Liver (tissue), 9 donors: ENCODE data around the gene POU3F1. TPM values are rescaled to one million over a fixed set of nuclear protein-coding genes. Genes with fewer than 3 reads are reported as not detected.

Source experiments
- DNase-seq: peaks from one replicate; pipeline ENCODE4 v3.0.0-alpha.2; 2017; ENCODE audit warnings: low spot score
- H3K27ac ChIP-seq, 2 donors: one replicate each; pipeline ENCODE4 v1.7.0; 2013; ENCODE audit warnings: inconsistent platforms in 2 of 2, low read length in 2 of 2, control low read depth in 1 of 2, low read depth in 1 of 2, mild to moderate bottlenecking in 1 of 2
- H3K27me3 ChIP-seq, 4 donors: one replicate each; pipeline versions ENCODE4 v1.6.1 to v1.7.0; 2013; ENCODE audit warnings: low read length in 3 of 4, inconsistent platforms in 1 of 4, mild to moderate bottlenecking in 1 of 4, moderate library complexity in 1 of 4; ENCODE audit not compliant: control insufficient read depth in 4 of 4, insufficient read depth in 4 of 4
- H3K36me3 ChIP-seq, 4 donors: one replicate each; pipeline versions ENCODE4 v1.6.1 to v1.7.0; 2013; ENCODE audit warnings: low read length in 3 of 4, mild to moderate bottlenecking in 3 of 4, low read depth in 1 of 4, moderate library complexity in 1 of 4; ENCODE audit not compliant: control insufficient read depth in 4 of 4, insufficient read depth in 3 of 4
- H3K4me1 ChIP-seq, 4 donors: one replicate each; pipeline versions ENCODE4 v1.6.1 to v1.7.0; 2013; ENCODE audit warnings: low read length in 3 of 4, mild to moderate bottlenecking in 3 of 4, moderate library complexity in 1 of 4; ENCODE audit not compliant: control insufficient read depth in 4 of 4, insufficient read depth in 4 of 4
- H3K4me3 ChIP-seq, 3 donors: one replicate each; pipeline versions ENCODE4 v1.6.1 to v1.7.0; 2013; ENCODE audit warnings: low read length in 3 of 3, control low read depth in 1 of 3, low read depth in 1 of 3, mild to moderate bottlenecking in 1 of 3
- H3K9ac ChIP-seq, 2 donors: one replicate each; pipeline ENCODE4 v1.7.0; 2013; ENCODE audit warnings: low read length in 2 of 2, mild to moderate bottlenecking in 2 of 2, moderate library complexity in 2 of 2, control low read depth in 1 of 2, low read depth in 1 of 2
- H3K9me3 ChIP-seq, 4 donors: one replicate each; pipeline versions ENCODE4 v1.6.1 to v1.7.0; 2013; ENCODE audit warnings: low read length in 3 of 4; ENCODE audit not compliant: control insufficient read depth in 4 of 4
- EGR1 ChIP-seq, 2 donors: IDR thresholded peaks; 2 replicates each; pipeline ENCODE4 v1.6.1; 2016 to 2018; ENCODE audit warnings: antibody characterized with exemption in 2 of 2, low read depth in 2 of 2
- FOXA1 ChIP-seq: IDR thresholded peaks from 2 replicates; pipeline ENCODE4 v1.6.1; 2016; ENCODE audit warnings: antibody characterized with exemption
- FOXA2 ChIP-seq: IDR thresholded peaks from 2 replicates; pipeline ENCODE4 v1.6.1; 2016; ENCODE audit warnings: antibody characterized with exemption
- GABPA ChIP-seq, 2 donors: IDR thresholded peaks in 1 of 2; conservative IDR thresholded peaks in 1 of 2; 2 replicates each; pipeline ENCODE4 v1.6.1; 2016; ENCODE audit warnings: antibody characterized with exemption in 2 of 2, mild to moderate bottlenecking in 1 of 2, moderate library complexity in 1 of 2
- HNF4A ChIP-seq, 2 donors: conservative IDR thresholded peaks; 2 replicates each; pipeline ENCODE4 v1.6.1; 2016; ENCODE audit warnings: antibody characterized with exemption in 2 of 2, mild to moderate bottlenecking in 2 of 2
- HNF4G ChIP-seq: IDR thresholded peaks from 2 replicates; pipeline ENCODE4 v1.6.1; 2016; ENCODE audit warnings: antibody characterized with exemption
- JUND ChIP-seq, 2 donors: IDR thresholded peaks; 2 replicates each; pipeline ENCODE4 v1.6.1; 2016; ENCODE audit warnings: antibody characterized with exemption in 2 of 2
- NR2F2 ChIP-seq: IDR thresholded peaks from 2 replicates; pipeline ENCODE4 v1.6.1; 2016; ENCODE audit warnings: antibody characterized with exemption
- RXRA ChIP-seq, 2 donors: IDR thresholded peaks; 2 replicates each; pipeline ENCODE4 v1.6.1; 2017 to 2018; ENCODE audit warnings: antibody characterized with exemption in 2 of 2, mild to moderate bottlenecking in 1 of 2
- SP1 ChIP-seq: IDR thresholded peaks from 2 replicates; pipeline ENCODE4 v1.6.1; 2018; ENCODE audit warnings: antibody characterized with exemption, mild to moderate bottlenecking
- TAF1 ChIP-seq: conservative IDR thresholded peaks from 2 replicates; pipeline ENCODE4 v1.6.1; 2016; ENCODE audit warnings: antibody characterized with exemption, mild to moderate bottlenecking
- YY1 ChIP-seq: IDR thresholded peaks from 2 replicates; pipeline ENCODE4 v1.6.1; 2016; ENCODE audit warnings: antibody characterized with exemption, mild to moderate bottlenecking
- WGBS: extraction: QIAGEN DNeasy Blood & Tissue Kit; methylation state at CpG from one replicate; pipeline ENCODE4 v1.1.7; 2013; 5-methylcytosine and 5-hydroxymethylcytosine counted together
- polyA plus RNA-seq, 2 donors: library from polyadenylated mRNA; stranded (reverse) in 1 of 2; unstranded in 1 of 2; fragments of 200-250 nt in 1 of 2; fragments of >200 nt in 1 of 2; fragmentation: Nextera tagmentation in 1 of 2; extraction: Ambion mirVana in 1 of 2; gene quantifications; one replicate each; pipeline versions ENCODE4 v1.2.1 to v1.2.3, GENCODE V29; 2013 to 2015
- total RNA-seq, 2 donors: library from RNA; depleted of rRNA; stranded (reverse); fragments of >200 nt; gene quantifications; one replicate each; pipeline ENCODE4 v1.2.3, GENCODE V29; 2014
- TF ChIP-seq, protein P1 (sequence below): fragments of 150-350 bp; IDR thresholded peaks from 2 replicates; pipeline ENCODE4 v1.5.1; 2017; ENCODE audit warnings: improper control_type of control experiment, low read depth, low read length; ENCODE audit not compliant: missing input control
- TF ChIP-seq, protein P2 (sequence below): IDR thresholded peaks from 2 replicates; pipeline ENCODE4 v1.6.1; 2016; ENCODE audit warnings: antibody characterized with exemption
- TF ChIP-seq, protein P3 (sequence below): IDR thresholded peaks from 2 replicates; pipeline ENCODE4 v1.6.1; 2016; ENCODE audit warnings: antibody characterized with exemption
- TF ChIP-seq, protein P4 (sequence below): IDR thresholded peaks from 2 replicates; pipeline ENCODE4 v1.6.1; 2016; ENCODE audit warnings: antibody characterized with exemption, mild to moderate bottlenecking
- TF ChIP-seq, protein P5 (sequence below): IDR thresholded peaks from 2 replicates; pipeline ENCODE4 v1.6.1; 2016; ENCODE audit warnings: antibody characterized with exemption
- donor health status: healthy.
- donor health status: healthy.
- donor health status: healthy.
- donor health status: healthy.
- donor health status: healthy.

Gene POU3F1
- total and polyA plus RNA-seq, 4 donors, result not detected

DNA sequence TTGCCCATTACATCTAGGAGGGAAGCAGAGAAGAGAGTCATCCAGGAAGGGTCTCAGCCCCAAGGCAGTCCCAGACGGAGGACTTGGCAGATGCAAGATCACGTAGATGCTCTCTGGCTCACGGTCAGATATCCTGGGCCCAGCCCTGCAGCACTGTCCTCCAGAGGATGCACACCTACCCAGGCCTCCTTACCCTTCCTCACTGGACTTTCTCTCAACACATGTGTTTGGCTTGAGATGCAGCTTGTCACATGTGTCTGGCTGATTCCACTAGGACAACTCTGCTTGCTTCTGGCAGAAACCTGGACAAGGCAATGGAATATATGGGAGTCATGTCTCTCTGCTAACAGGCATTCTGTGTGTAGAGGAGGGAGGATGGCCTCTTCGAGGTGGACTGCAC, 32.4 kb upstream of the POU3F1 start:
- TF ChIP-seq YY1 (no peak), JUND (IDR thresholded peaks at IDR 0.05) (no peak), HNF4A (conservative IDR thresholded peaks at IDR 0.05) (no peak), RXRA (IDR thresholded peaks at IDR 0.05) (no peak), EGR1 (IDR thresholded peaks at IDR 0.05; ENCODE audit: low read depth in 2 of 2) (no peak), TAF1 (no peak)
- TF ChIP-seq, protein P1, sequence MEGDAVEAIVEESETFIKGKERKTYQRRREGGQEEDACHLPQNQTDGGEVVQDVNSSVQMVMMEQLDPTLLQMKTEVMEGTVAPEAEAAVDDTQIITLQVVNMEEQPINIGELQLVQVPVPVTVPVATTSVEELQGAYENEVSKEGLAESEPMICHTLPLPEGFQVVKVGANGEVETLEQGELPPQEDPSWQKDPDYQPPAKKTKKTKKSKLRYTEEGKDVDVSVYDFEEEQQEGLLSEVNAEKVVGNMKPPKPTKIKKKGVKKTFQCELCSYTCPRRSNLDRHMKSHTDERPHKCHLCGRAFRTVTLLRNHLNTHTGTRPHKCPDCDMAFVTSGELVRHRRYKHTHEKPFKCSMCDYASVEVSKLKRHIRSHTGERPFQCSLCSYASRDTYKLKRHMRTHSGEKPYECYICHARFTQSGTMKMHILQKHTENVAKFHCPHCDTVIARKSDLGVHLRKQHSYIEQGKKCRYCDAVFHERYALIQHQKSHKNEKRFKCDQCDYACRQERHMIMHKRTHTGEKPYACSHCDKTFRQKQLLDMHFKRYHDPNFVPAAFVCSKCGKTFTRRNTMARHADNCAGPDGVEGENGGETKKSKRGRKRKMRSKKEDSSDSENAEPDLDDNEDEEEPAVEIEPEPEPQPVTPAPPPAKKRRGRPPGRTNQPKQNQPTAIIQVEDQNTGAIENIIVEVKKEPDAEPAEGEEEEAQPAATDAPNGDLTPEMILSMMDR, result no peak
- TF ChIP-seq, protein P2, sequence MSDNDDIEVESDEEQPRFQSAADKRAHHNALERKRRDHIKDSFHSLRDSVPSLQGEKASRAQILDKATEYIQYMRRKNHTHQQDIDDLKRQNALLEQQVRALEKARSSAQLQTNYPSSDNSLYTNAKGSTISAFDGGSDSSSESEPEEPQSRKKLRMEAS, result no peak
- H3K4me3 ChIP-seq, result no peak overlapping the region
- H3K27me3 ChIP-seq, result no peaks in the 10 kb centered on the region
- peaks cover 3 to 23% (median 20%) of the 10 kb centered on the region in 4 donors for H3K4me1 ChIP-seq
- no peaks in the 10 kb centered on the region for H3K36me3 ChIP-seq
- H3K9ac ChIP-seq, result no peak overlapping the region
- WGBS, result 81% methylated on average over 4 of the region's 4 CpGs
- no peak overlapping the region for H3K27ac ChIP-seq
- no peak for DNase-seq
- H3K9me3 ChIP-seq, result no peaks in the 10 kb centered on the region

DNA sequence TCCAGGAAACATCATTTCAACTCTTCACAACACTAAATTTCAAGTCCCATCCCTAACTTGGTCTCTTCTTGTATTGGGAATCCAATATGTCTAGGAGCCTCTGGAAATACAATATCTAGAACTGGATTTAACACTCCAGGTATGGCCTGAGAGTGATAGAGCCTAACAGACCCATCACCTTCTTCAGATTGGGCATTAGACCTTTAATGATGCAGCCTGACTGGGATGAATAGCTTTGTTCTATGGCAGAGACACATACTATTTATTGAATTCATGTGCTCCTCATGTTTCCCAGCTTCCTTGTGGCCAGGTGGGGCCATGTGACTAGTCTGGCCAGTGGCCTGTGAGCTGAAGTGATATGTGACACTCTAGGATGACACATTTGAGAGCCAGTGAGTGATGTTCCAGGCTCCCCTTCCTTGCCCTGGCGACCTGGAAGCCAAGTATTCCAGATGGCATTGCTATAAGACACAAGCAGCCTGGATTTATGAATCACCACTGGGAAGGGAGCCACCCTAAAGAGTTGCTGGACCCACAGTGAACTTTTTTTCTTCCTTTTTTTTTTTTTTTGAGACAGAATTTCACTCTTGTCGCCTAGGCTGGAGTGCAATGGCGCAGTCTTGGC, 31.0 kb upstream of the POU3F1 start:
- 96% methylated on average over 3 of the region's 3 CpGs for WGBS
- no peak for DNase-seq
- H3K36me3 ChIP-seq, result no peaks in the 10 kb centered on the region

More for the DNA sequence above, 31.0 kb upstream of the POU3F1 start:
- Histone ChIP-seq H3K4me1 (peaks cover 0 to 9% (median 6%) of the 10 kb centered on the region in 4 donors), H3K9ac (no peak overlapping the region), H3K27ac (no peak overlapping the region), H3K27me3 (no peaks in the 10 kb centered on the region), H3K9me3 (no peaks in the 10 kb centered on the region), H3K4me3 (no peak overlapping the region)
- TF ChIP-seq YY1 (no peak), RXRA (IDR thresholded peaks at IDR 0.05) (no peak), FOXA2 (no peak), GABPA (IDR thresholded peaks at IDR 0.05 in 1 of 2, conservative IDR thresholded peaks at IDR 0.05 in 1 of 2) (no peak), NR2F2 (no peak), FOXA1 (no peak), SP1 (no peak), HNF4G (no peak), TAF1 (no peak), EGR1 (IDR thresholded peaks at IDR 0.05; ENCODE audit: low read depth in 2 of 2) (no peak), JUND (IDR thresholded peaks at IDR 0.05) (no peak), HNF4A (conservative IDR thresholded peaks at IDR 0.05) (no peak)
- TF ChIP-seq, protein P3, sequence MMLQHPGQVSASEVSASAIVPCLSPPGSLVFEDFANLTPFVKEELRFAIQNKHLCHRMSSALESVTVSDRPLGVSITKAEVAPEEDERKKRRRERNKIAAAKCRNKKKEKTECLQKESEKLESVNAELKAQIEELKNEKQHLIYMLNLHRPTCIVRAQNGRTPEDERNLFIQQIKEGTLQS, result no peak
- TF ChIP-seq, protein P2, result no peak
- TF ChIP-seq, protein P4, sequence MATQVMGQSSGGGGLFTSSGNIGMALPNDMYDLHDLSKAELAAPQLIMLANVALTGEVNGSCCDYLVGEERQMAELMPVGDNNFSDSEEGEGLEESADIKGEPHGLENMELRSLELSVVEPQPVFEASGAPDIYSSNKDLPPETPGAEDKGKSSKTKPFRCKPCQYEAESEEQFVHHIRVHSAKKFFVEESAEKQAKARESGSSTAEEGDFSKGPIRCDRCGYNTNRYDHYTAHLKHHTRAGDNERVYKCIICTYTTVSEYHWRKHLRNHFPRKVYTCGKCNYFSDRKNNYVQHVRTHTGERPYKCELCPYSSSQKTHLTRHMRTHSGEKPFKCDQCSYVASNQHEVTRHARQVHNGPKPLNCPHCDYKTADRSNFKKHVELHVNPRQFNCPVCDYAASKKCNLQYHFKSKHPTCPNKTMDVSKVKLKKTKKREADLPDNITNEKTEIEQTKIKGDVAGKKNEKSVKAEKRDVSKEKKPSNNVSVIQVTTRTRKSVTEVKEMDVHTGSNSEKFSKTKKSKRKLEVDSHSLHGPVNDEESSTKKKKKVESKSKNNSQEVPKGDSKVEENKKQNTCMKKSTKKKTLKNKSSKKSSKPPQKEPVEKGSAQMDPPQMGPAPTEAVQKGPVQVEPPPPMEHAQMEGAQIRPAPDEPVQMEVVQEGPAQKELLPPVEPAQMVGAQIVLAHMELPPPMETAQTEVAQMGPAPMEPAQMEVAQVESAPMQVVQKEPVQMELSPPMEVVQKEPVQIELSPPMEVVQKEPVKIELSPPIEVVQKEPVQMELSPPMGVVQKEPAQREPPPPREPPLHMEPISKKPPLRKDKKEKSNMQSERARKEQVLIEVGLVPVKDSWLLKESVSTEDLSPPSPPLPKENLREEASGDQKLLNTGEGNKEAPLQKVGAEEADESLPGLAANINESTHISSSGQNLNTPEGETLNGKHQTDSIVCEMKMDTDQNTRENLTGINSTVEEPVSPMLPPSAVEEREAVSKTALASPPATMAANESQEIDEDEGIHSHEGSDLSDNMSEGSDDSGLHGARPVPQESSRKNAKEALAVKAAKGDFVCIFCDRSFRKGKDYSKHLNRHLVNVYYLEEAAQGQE, result no peak
- TF ChIP-seq, protein P5, sequence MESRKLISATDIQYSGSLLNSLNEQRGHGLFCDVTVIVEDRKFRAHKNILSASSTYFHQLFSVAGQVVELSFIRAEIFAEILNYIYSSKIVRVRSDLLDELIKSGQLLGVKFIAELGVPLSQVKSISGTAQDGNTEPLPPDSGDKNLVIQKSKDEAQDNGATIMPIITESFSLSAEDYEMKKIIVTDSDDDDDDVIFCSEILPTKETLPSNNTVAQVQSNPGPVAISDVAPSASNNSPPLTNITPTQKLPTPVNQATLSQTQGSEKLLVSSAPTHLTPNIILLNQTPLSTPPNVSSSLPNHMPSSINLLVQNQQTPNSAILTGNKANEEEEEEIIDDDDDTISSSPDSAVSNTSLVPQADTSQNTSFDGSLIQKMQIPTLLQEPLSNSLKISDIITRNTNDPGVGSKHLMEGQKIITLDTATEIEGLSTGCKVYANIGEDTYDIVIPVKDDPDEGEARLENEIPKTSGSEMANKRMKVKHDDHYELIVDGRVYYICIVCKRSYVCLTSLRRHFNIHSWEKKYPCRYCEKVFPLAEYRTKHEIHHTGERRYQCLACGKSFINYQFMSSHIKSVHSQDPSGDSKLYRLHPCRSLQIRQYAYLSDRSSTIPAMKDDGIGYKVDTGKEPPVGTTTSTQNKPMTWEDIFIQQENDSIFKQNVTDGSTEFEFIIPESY, result no peak
